ENCODE measurements around the gene RXYLT1. TPM values are rescaled to one million over a fixed set of nuclear protein-coding genes. Genes with fewer than 3 reads are reported as not detected.

RXYLT1 gene
- total RNA-seq, 2 experiments from 2014 or later = 6.2 to 6.3 TPM

GRCh38 chr12:63811755-63812154 lies 32.0 kb downstream of the RXYLT1 start:
- Mint-ChIP-seq H3K4me1 (ENCODE audit: low read depth) (peaks cover 15% of the 10 kb centered on the region), H3K9me3 (no peaks in the 10 kb centered on the region), H3K36me3 (ENCODE audit: low read depth) (peaks cover 8% of the 10 kb centered on the region), H3K27ac (no peak overlapping the region), H3K4me3 (no peak overlapping the region), H3K27me3 (no peaks in the 10 kb centered on the region)
- H3K4me3 ChIP-seq (ENCODE audit: low read length) = no peak overlapping the region
- ChIA-PET POLR2A (interaction anchor here (0.6 kb wide), 1 partner anchor 11 kb away, joined by 3 read pairs; no protein-coding TSS in a partner anchor), CTCF (interaction anchor here (0.6 kb wide), 1 partner anchor 426 kb away, joined by 6 read pairs; no protein-coding TSS in a partner anchor)
- ATAC-seq (ENCODE audit: poor library complexity) = no peak
- H3K4me1 ChIP-seq (ENCODE audit: insufficient read depth, low read length) = peaks cover 11% of the 10 kb centered on the region
- H3K27ac ChIP-seq (ENCODE audit: low read depth in 1 of 2, low read length in 2 of 2) = no peak overlapping the region
- H3K27me3 ChIP-seq (ENCODE audit: control insufficient read depth in 1 of 2, insufficient read depth in 2 of 2, low read length in 2 of 2) = no peaks in the 10 kb centered on the region
- TF ChIP-seq CTCF (IDR thresholded peaks at IDR 0.05) = no peak
- H3K9me3 ChIP-seq (ENCODE audit: control insufficient read depth in 1 of 2, insufficient read depth in 1 of 2, low read length in 2 of 2) = no peaks in the 10 kb centered on the region
- intact Hi-C loops (cut with DNase I, micrococcal nuclease) = no loop called here
- DNase-seq = no peak
- peaks cover 5% of the 10 kb centered on the region for H3K36me3 ChIP-seq (ENCODE audit: insufficient read depth, low read length)

GRCh38 chr12:63814146-63814772 lies 34.5 kb downstream of the RXYLT1 start:
- ATAC-seq (ENCODE audit: poor library complexity) (no peak), DNase-seq (peak in 1 of 14 experiments; percentile 5)
- TF ChIP-seq CTCF (IDR thresholded peaks at IDR 0.05) = no peak
- H3K36me3 Mint-ChIP-seq (ENCODE audit: low read depth) = peaks cover 4% of the 10 kb centered on the region
- Histone ChIP-seq H3K4me1 (ENCODE audit: insufficient read depth, low read length) (peaks cover 11% of the 10 kb centered on the region), H3K36me3 (ENCODE audit: insufficient read depth, low read length) (no peaks in the 10 kb centered on the region), H3K4me3 (ENCODE audit: low read length) (no peak overlapping the region), H3K9me3 (ENCODE audit: control insufficient read depth in 1 of 2, insufficient read depth in 1 of 2, low read length in 2 of 2) (no peaks in the 10 kb centered on the region), H3K27ac (ENCODE audit: low read depth in 1 of 2, low read length in 2 of 2) (peak overlapping the region in 1 of 2 donors; percentile 35), H3K27me3 (ENCODE audit: control insufficient read depth in 1 of 2, insufficient read depth in 2 of 2, low read length in 2 of 2) (no peaks in the 10 kb centered on the region)
- ChIA-PET POLR2A (interaction anchor here (0.6 kb wide), 1 partner anchor 49 kb away, joined by 3 read pairs; no protein-coding TSS in a partner anchor), CTCF (no interaction called here)
- H3K27me3 Mint-ChIP-seq = no peaks in the 10 kb centered on the region
- H3K9me3 Mint-ChIP-seq = no peaks in the 10 kb centered on the region
- peak overlapping the region; percentile 23 for H3K4me3 Mint-ChIP-seq
- intact Hi-C loops (cut with DNase I, micrococcal nuclease) = no loop called here
- peaks cover 15% of the 10 kb centered on the region for H3K4me1 Mint-ChIP-seq (ENCODE audit: low read depth)
- H3K27ac Mint-ChIP-seq = peak overlapping the region; percentile 79

GRCh38 chr12:63815482-63815852 lies 35.8 kb downstream of the RXYLT1 start:
- H3K27ac Mint-ChIP-seq = no peak overlapping the region
- H3K4me3 Mint-ChIP-seq = no peak overlapping the region
- Histone ChIP-seq H3K4me1 (ENCODE audit: insufficient read depth, low read length) (peaks cover 11% of the 10 kb centered on the region), H3K9me3 (ENCODE audit: control insufficient read depth in 1 of 2, insufficient read depth in 1 of 2, low read length in 2 of 2) (no peaks in the 10 kb centered on the region), H3K36me3 (ENCODE audit: insufficient read depth, low read length) (no peaks in the 10 kb centered on the region), H3K27ac (ENCODE audit: low read depth in 1 of 2, low read length in 2 of 2) (no peak overlapping the region), H3K27me3 (ENCODE audit: control insufficient read depth in 1 of 2, insufficient read depth in 2 of 2, low read length in 2 of 2) (no peaks in the 10 kb centered on the region), H3K4me3 (ENCODE audit: low read length) (no peak overlapping the region)
- H3K36me3 Mint-ChIP-seq (ENCODE audit: low read depth) = no peaks in the 10 kb centered on the region
- ATAC-seq (ENCODE audit: poor library complexity) (no peak), DNase-seq (no peak)
- TF ChIP-seq CTCF (IDR thresholded peaks at IDR 0.05) = no peak
- POLR2A ChIA-PET = no interaction called here
- peaks cover 12% of the 10 kb centered on the region for H3K27me3 Mint-ChIP-seq
- H3K4me1 Mint-ChIP-seq (ENCODE audit: low read depth) = peaks cover 15% of the 10 kb centered on the region
- peaks cover 2% of the 10 kb centered on the region for H3K9me3 Mint-ChIP-seq
- intact Hi-C loops (cut with DNase I, micrococcal nuclease) = no loop called here
- CTCF ChIA-PET = no interaction called here
